GM12878 (cell line): Measurements from ENCODE around the gene GPR119.

Experiments
- BACH1 ChIP-seq: fragments of 450-650 bp; IDR thresholded peaks from 2 replicates; pipeline ENCODE4 v1.6.1; 2017; ENCODE audit warnings: mild to moderate bottlenecking, borderline replicate concordance
- CTCF ChIP-seq, 3 experiments: IDR thresholded peaks in 2 of 3; conservative IDR thresholded peaks in 1 of 3; 2 replicates each; pipeline ENCODE4 v1.5.1; 2011; ENCODE audit warnings: low read depth in 3 of 3, low read length in 3 of 3, mild to moderate bottlenecking in 3 of 3, control low read depth in 2 of 3, moderate library complexity in 2 of 3, inconsistent platforms in 1 of 3, mixed read lengths in 1 of 3; ENCODE audit not compliant: control insufficient read depth in 2 of 3, insufficient read depth in 1 of 3; ENCODE audit errors: extremely low read depth in 1 of 3
- ESRRA ChIP-seq: IDR thresholded peaks from 2 replicates; pipeline ENCODE4 v1.6.1; 2012; ENCODE audit warnings: mild to moderate bottlenecking, low read length, improper control_type of control experiment
- EZH2 ChIP-seq: IDR thresholded peaks from 2 replicates; pipeline ENCODE4 v1.6.1; 2012; ENCODE audit warnings: low read depth, mild to moderate bottlenecking, control low read depth, inconsistent platforms, low read length, borderline replicate concordance; ENCODE audit not compliant: control insufficient read depth
- GATAD2B ChIP-seq: fragments of 450-650 bp; conservative IDR thresholded peaks from 2 replicates; pipeline ENCODE4 v1.6.1; 2017; ENCODE audit warnings: low read depth, mild to moderate bottlenecking, moderate library complexity
- JUNB ChIP-seq: IDR thresholded peaks from 2 replicates; pipeline ENCODE4 v1.6.1; 2016; ENCODE audit warnings: antibody characterized with exemption, mild to moderate bottlenecking
- MYC ChIP-seq: IDR thresholded peaks from 2 replicates; pipeline ENCODE4 v1.6.1; 2011; ENCODE audit warnings: mild to moderate bottlenecking, low read length, moderate library complexity, inconsistent platforms; ENCODE audit not compliant: insufficient read depth, insufficient replicate concordance, insufficient read length, severe bottlenecking
- PML ChIP-seq: IDR thresholded peaks from 2 replicates; pipeline ENCODE4 v1.6.1; 2012; ENCODE audit warnings: low read length, inconsistent platforms
- RELB ChIP-seq: fragments of 450-650 bp; IDR thresholded peaks from 2 replicates; pipeline ENCODE4 v1.6.1; 2017; ENCODE audit warnings: low read depth, mild to moderate bottlenecking, moderate library complexity
- SMAD1 ChIP-seq: fragments of 450-650 bp; IDR thresholded peaks from 2 replicates; pipeline ENCODE4 v1.6.1; 2018; ENCODE audit warnings: mild to moderate bottlenecking, low read depth; ENCODE audit not compliant: partially characterized antibody
- SMC3 ChIP-seq: IDR thresholded peaks from 2 replicates; pipeline ENCODE4 v1.6.1; 2011; ENCODE audit warnings: low read length, improper control_type of control experiment, borderline replicate concordance
- TBL1XR1 ChIP-seq: IDR thresholded peaks from 2 replicates; pipeline ENCODE4 v1.6.1; 2012; ENCODE audit warnings: low read depth, low read length, improper control_type of control experiment

DNA sequence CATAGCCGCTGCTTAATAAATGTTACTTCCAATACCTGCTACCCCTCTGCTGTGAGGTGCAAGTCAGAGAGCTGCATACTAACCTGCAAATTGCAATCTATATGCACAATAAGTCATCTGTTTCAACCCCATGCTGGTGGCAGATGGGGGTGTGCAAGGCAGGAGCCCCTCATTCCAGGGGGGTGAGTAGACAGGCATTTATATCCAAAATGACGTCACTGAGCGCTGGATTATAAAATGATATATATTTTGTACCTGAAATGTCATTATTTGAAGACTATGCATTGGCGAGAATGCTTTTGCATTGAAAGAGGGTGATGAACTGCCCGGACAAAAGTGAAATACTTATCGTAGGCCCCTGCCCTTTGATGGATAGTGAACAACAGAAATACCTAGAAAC lies 41.1 kb upstream of the GPR119 start:
- no peak for TF ChIP-seq EZH2
- no peak for TF ChIP-seq JUNB
- TF ChIP-seq MYC: no peak
- TF ChIP-seq GATAD2B: no peak
- no peak for TF ChIP-seq SMAD1
- no peak for TF ChIP-seq PML
- TF ChIP-seq CTCF (IDR thresholded peaks at IDR 0.05 in 2 of 3, conservative IDR thresholded peaks at IDR 0.05 in 1 of 3; ENCODE audit: control insufficient read depth in 2 of 3, extremely low read depth in 1 of 3, insufficient read depth in 1 of 3, low read depth in 3 of 3, low read length in 3 of 3): no peak
- TF ChIP-seq ESRRA: no peak
- TF ChIP-seq SMC3: no peak
- no peak for TF ChIP-seq BACH1
- TF ChIP-seq TBL1XR1: no peak
- no peak for TF ChIP-seq RELB
